Loucy (cell line): ENCODE measurements around the gene IGSF3.

Source experiments
- H2AFZ ChIP-seq: fragments of 200-600 bp; sonication (generic); 2 replicates; pipeline ENCODE4 v1.6.0; 2016; ENCODE audit warnings: antibody characterized with exemption, mild to moderate bottlenecking, low read length, moderate library complexity
- H3F3A ChIP-seq: fragments of 200-600 bp; 2 replicates; pipeline ENCODE4 v1.6.0; 2016; ENCODE audit warnings: antibody characterized with exemption, low read depth, mild to moderate bottlenecking
- H3K27me3 ChIP-seq: fragments of 200-600 bp; sonication (generic); 2 replicates; pipeline ENCODE4 v1.6.1; 2014; ENCODE audit warnings: low read length, mild to moderate bottlenecking; ENCODE audit not compliant: insufficient read depth, poor library complexity, severe bottlenecking
- H3K36me3 ChIP-seq: fragments of 200-600 bp; sonication (generic); 2 replicates; pipeline ENCODE4 v1.6.1; 2016; ENCODE audit warnings: low read length; ENCODE audit not compliant: insufficient read depth
- H3K4me1 ChIP-seq: fragments of 200-600 bp; sonication (generic); 2 replicates; pipeline ENCODE4 v1.5.1; 2014; ENCODE audit warnings: low read length, mild to moderate bottlenecking; ENCODE audit not compliant: insufficient read depth, poor library complexity, severe bottlenecking
- H3K4me2 ChIP-seq: fragments of 200-600 bp; sonication (generic); 2 replicates; pipeline ENCODE4 v1.6.0; 2014; ENCODE audit warnings: antibody characterized with exemption, low read length, low read depth, mild to moderate bottlenecking; ENCODE audit not compliant: poor library complexity, severe bottlenecking
- H3K4me3 ChIP-seq: fragments of 200-600 bp; sonication (generic); 2 replicates; pipeline ENCODE4 v1.5.1; 2014; ENCODE audit warnings: low read length, mild to moderate bottlenecking, mixed read lengths; ENCODE audit not compliant: poor library complexity, severe bottlenecking
- H3K79me2 ChIP-seq: fragments of 200-600 bp; sonication (generic); 2 replicates; pipeline ENCODE4 v1.6.1; 2014; ENCODE audit warnings: low read length; ENCODE audit not compliant: insufficient read depth
- H3K9ac ChIP-seq: fragments of 200-600 bp; sonication (generic); 2 replicates; pipeline ENCODE4 v1.6.0; 2014; ENCODE audit warnings: mild to moderate bottlenecking, low read depth, low read length, moderate library complexity; ENCODE audit not compliant: poor library complexity, severe bottlenecking
- H3K9me2 ChIP-seq: fragments of 200-600 bp; sonication (generic); replicated peaks from 2 replicates; pipeline ENCODE4 v1.6.1; 2016; ENCODE audit warnings: low read depth, low read length, mixed read lengths
- H3K9me3 ChIP-seq: fragments of 200-600 bp; sonication (generic); 2 replicates; pipeline ENCODE4 v1.6.1; 2014; ENCODE audit warnings: mild to moderate bottlenecking, antibody characterized with exemption, low read length, low read depth; ENCODE audit not compliant: insufficient read depth
- H4K20me1 ChIP-seq: fragments of 200-600 bp; sonication (generic); 2 replicates; pipeline ENCODE4 v1.6.0; 2014; ENCODE audit warnings: antibody characterized with exemption, low read length, mild to moderate bottlenecking; ENCODE audit not compliant: insufficient read depth, poor library complexity, severe bottlenecking
- EZH2phosphoT487 ChIP-seq: fragments of 200-600 bp; IDR thresholded peaks from 2 replicates; pipeline ENCODE4 v1.6.1; 2018; ENCODE audit warnings: antibody characterized with exemption, mild to moderate bottlenecking, moderate library complexity, borderline replicate concordance
- TF ChIP-seq, protein P1 (sequence below): fragments of 200-600 bp; sonication (generic); conservative IDR thresholded peaks from 2 replicates; pipeline ENCODE4 v1.5.1; 2014; ENCODE audit warnings: mild to moderate bottlenecking, antibody characterized with exemption, low read length

Gene IGSF3

DNA sequence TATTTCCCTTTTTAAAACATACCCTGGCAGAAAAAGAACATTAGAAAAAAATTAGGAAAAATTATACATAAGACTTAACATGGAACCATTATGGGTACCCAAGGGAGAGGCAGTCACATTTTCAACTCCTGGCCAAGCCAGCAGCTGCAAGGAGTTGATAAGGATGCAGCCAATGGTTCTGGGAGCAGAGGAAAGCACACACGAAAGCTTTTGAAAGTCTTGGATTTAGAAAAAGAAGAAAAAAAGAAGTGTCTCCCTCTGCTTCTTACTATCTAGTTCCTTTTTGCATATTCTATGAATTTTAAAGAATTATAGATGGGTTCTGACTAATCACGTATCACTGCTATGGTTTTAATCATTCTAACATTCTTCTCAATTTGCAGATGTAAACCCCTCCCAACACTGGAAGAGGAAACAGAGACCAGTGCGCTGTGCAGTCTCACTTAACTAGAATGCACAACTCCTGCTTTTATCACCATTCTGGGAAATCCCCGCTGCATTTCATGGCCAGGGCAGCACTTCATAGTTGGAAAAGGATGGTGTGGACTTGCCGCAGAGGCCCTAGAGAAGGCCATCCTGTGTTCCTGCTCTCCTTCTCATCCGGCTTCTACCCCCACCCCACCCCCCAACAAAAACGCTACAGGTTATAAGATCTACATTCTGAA lies 94.0 kb downstream of the IGSF3 start:
- H3K4me3 ChIP-seq: no peak overlapping the region
- no peak overlapping the region for H2AFZ ChIP-seq
- H3K79me2 ChIP-seq: peaks cover 16% of the 10 kb centered on the region
- no peaks in the 10 kb centered on the region for H3K9me3 ChIP-seq
- H3F3A ChIP-seq: no peaks in the 10 kb centered on the region
- H3K9me2 ChIP-seq: no peaks in the 10 kb centered on the region
- TF ChIP-seq EZH2phosphoT487: no peak
- TF ChIP-seq, protein P1, sequence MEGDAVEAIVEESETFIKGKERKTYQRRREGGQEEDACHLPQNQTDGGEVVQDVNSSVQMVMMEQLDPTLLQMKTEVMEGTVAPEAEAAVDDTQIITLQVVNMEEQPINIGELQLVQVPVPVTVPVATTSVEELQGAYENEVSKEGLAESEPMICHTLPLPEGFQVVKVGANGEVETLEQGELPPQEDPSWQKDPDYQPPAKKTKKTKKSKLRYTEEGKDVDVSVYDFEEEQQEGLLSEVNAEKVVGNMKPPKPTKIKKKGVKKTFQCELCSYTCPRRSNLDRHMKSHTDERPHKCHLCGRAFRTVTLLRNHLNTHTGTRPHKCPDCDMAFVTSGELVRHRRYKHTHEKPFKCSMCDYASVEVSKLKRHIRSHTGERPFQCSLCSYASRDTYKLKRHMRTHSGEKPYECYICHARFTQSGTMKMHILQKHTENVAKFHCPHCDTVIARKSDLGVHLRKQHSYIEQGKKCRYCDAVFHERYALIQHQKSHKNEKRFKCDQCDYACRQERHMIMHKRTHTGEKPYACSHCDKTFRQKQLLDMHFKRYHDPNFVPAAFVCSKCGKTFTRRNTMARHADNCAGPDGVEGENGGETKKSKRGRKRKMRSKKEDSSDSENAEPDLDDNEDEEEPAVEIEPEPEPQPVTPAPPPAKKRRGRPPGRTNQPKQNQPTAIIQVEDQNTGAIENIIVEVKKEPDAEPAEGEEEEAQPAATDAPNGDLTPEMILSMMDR: no peak
- no peak overlapping the region for H3K9ac ChIP-seq
- H3K36me3 ChIP-seq: no peaks in the 10 kb centered on the region
- H3K4me2 ChIP-seq: no peak overlapping the region
- no peaks in the 10 kb centered on the region for H3K27me3 ChIP-seq
- H3K4me1 ChIP-seq: peaks cover 27% of the 10 kb centered on the region
- H4K20me1 ChIP-seq: peaks cover 14% of the 10 kb centered on the region

DNA sequence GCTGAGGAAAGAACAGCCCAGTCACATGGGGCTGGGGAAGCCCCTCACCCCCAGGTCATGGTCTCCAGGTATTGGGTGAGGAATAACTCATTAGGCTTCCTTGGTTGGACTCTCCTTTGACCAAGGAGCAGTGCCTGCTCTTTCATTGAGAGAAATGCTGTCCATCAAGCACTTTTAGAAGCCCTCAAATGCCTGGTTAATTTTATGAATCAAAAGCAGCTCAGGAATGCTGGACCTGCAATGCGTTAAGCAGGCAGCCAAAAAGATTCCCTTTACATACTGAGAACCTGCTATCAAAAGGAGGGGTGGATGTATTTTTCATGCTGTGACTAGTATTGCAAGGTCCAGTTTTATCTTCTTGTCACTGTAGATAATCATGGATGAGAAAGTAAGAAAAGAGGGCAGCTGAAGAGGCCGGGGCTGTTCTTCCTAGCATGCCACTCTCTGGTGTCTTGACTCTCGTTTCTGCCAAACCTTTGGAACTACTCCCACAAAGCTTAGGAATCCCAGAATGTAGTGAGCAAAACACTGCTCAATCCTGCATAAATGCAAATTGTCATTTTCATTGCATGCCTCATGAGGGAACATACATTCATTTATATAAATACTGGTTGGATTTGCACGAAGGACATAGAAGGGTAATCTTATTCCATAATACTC lies 94.6 kb downstream of the IGSF3 start:
- Histone ChIP-seq H3K4me1 (peaks cover 34% of the 10 kb centered on the region), H3K27me3 (no peaks in the 10 kb centered on the region), H3K9me3 (no peaks in the 10 kb centered on the region), H3F3A (no peaks in the 10 kb centered on the region), H2AFZ (no peak overlapping the region), H3K4me3 (no peak overlapping the region), H3K36me3 (no peaks in the 10 kb centered on the region), H3K9ac (no peak overlapping the region), H3K9me2 (no peaks in the 10 kb centered on the region), H4K20me1 (peaks cover 17% of the 10 kb centered on the region), H3K4me2 (no peak overlapping the region), H3K79me2 (peaks cover 23% of the 10 kb centered on the region)
- TF ChIP-seq EZH2phosphoT487: no peak
- TF ChIP-seq, protein P1: no peak

DNA sequence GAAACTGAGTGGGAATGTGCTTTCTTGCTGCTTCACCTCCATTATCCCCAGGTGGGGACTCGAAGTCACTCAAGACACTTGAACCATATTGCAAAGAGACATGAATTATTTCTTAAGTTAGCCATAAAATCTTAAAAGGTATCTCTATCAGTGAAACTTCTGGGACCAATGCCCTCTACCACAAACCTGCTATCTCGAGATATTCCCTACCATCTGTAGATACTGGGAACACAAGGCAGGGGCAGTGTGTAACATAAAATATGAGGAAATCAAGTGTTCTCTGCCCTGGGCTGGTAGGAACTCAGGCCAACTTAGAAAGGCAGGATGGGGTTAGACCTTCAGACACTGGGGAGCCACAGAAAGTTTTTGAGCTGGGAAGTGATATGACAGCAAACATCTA lies 95.4 kb downstream of the IGSF3 start:
- peak overlapping the region; percentile 97 for H3K9ac ChIP-seq

More for the DNA sequence above, 95.4 kb downstream of the IGSF3 start:
- no peak overlapping the region for H2AFZ ChIP-seq
- no peaks in the 10 kb centered on the region for H3K27me3 ChIP-seq
- no peaks in the 10 kb centered on the region for H3F3A ChIP-seq
- no peak for TF ChIP-seq EZH2phosphoT487
- TF ChIP-seq, protein P1: no peak
- H3K79me2 ChIP-seq: peaks cover 30% of the 10 kb centered on the region
- H3K4me2 ChIP-seq: no peak overlapping the region
- no peak overlapping the region for H3K4me3 ChIP-seq
- no peaks in the 10 kb centered on the region for H3K36me3 ChIP-seq
- no peaks in the 10 kb centered on the region for H3K9me3 ChIP-seq
- peaks cover 41% of the 10 kb centered on the region for H3K4me1 ChIP-seq
- peaks cover 17% of the 10 kb centered on the region for H4K20me1 ChIP-seq
- H3K9me2 ChIP-seq: no peaks in the 10 kb centered on the region
